ENCODE data around the gene DND1. TPM values are rescaled to one million over a fixed set of nuclear protein-coding genes. Genes with fewer than 3 reads are reported as not detected.

Gene DND1
- total and polyA plus RNA-seq, 4 donors = 0.29 to 0.92 (median 0.37) TPM; not detected in 1

DNA sequence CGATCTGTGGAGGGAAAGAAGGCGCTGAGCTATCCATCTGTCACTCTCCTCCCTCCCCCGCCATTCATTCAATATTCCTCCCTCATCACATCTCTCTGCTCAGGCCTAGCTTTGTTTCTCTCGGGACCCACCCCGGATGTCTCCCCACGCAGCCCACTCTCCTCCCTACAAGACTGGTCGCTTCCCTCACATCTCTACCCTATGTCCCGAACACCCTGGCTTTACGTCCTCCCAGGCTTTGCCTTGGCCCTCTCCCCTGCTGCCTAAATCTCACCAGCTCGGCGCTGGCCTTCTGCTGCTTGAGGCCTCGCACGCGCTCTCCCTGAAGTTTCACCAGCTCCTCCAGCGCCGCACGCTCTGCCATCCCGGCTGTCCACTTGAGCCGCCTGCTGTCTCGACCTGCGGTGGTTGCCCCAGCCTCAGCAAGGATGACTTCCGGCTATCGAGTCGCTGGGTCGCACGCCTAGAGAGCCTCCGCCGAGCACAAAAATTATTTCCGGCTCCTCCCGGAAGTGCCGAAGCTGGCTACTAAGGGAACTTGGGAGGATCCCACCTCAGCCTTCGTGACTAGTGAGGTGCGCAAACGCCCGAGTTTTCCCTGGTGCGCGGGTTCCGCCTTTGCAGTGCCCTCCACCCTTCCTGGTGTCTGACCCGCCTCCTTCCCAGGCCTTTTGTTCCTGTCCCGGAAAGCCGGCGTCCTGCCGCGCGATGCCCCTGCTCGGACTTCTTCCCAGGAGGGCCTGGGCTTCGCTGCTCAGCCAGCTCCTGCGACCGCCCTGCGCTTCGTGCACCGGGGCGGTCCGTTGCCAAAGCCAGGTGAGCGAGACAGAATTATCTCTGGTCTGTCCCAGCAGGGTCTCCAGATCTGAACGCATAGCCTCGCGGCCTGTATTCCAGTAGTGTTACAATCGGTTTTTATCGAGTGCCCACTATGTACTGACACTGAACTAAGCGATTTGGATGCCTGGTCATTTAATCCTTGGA, 17.9 kb upstream of the DND1 start, which contains the start of the genes HARS1 and HARS2:
HARS1 (minus strand) TSS at position 430 of the 984 bp plus-strand sequence; CDS start at position 364, 66 bp downstream.
HARS2 (plus strand) TSS at position 515 of the 984 bp plus-strand sequence; CDS start at position 709, 194 bp downstream.
- Histone ChIP-seq H3K27ac (ENCODE audit: low read depth in 1 of 2, low read length in 2 of 2) (peak within 1 kb of the TSS; percentile 65 to 71), H3K9ac (ENCODE audit: low read depth in 1 of 2, low read length in 2 of 2) (peak within 1 kb of the TSS; percentile 74 to 81), H3K36me3 (ENCODE audit: control insufficient read depth in 4 of 4, insufficient read depth in 3 of 4, low read depth in 1 of 4, low read length in 3 of 4) (peaks cover 4 to 30% (median 25%) of the 10 kb centered on the region in 4 donors), H3K4me3 (ENCODE audit: low read depth in 1 of 3, low read length in 3 of 3) (peak within 1 kb of the TSS; percentile 80 to 98 (median 83)), H3K27me3 (ENCODE audit: control insufficient read depth in 4 of 4, insufficient read depth in 4 of 4, low read length in 3 of 4) (no peaks in the 10 kb centered on the region), H3K9me3 (ENCODE audit: control insufficient read depth in 4 of 4, low read length in 3 of 4) (no peaks in the 10 kb centered on the region), H3K4me1 (ENCODE audit: control insufficient read depth in 4 of 4, insufficient read depth in 4 of 4, low read length in 3 of 4) (peaks cover 6 to 23% (median 17%) of the 10 kb centered on the region in 4 donors)
- peak; percentile 52 to 72 for TF ChIP-seq RXRA (IDR thresholded peaks at IDR 0.05)
- TF ChIP-seq FOXA1 (IDR thresholded peaks at IDR 0.05) = no peak
- peak; percentile 19 to 38 for TF ChIP-seq HNF4A (conservative IDR thresholded peaks at IDR 0.05)
- TF ChIP-seq YY1 (IDR thresholded peaks at IDR 0.05) = peak; percentile 80
- TF ChIP-seq FOXA2 (IDR thresholded peaks at IDR 0.05) = no peak
- peak; percentile 15 for TF ChIP-seq TAF1 (conservative IDR thresholded peaks at IDR 0.05)
- TF ChIP-seq EGR1 (IDR thresholded peaks at IDR 0.05; ENCODE audit: low read depth in 2 of 2) = peak; percentile 77 to 90
- TF ChIP-seq JUND (IDR thresholded peaks at IDR 0.05) = peak in 1 of 2 donors; percentile 31
- TF ChIP-seq GABPA (IDR thresholded peaks at IDR 0.05 in 1 of 2, conservative IDR thresholded peaks at IDR 0.05 in 1 of 2) = peak; percentile 95 to 98
- TF ChIP-seq CTCF (IDR thresholded peaks at IDR 0.05; ENCODE audit: low read depth, low read length, missing input control) = no peak
- TF ChIP-seq RAD21 (IDR thresholded peaks at IDR 0.05) = peak; percentile 56 to 68
- TF ChIP-seq, protein P1, sequence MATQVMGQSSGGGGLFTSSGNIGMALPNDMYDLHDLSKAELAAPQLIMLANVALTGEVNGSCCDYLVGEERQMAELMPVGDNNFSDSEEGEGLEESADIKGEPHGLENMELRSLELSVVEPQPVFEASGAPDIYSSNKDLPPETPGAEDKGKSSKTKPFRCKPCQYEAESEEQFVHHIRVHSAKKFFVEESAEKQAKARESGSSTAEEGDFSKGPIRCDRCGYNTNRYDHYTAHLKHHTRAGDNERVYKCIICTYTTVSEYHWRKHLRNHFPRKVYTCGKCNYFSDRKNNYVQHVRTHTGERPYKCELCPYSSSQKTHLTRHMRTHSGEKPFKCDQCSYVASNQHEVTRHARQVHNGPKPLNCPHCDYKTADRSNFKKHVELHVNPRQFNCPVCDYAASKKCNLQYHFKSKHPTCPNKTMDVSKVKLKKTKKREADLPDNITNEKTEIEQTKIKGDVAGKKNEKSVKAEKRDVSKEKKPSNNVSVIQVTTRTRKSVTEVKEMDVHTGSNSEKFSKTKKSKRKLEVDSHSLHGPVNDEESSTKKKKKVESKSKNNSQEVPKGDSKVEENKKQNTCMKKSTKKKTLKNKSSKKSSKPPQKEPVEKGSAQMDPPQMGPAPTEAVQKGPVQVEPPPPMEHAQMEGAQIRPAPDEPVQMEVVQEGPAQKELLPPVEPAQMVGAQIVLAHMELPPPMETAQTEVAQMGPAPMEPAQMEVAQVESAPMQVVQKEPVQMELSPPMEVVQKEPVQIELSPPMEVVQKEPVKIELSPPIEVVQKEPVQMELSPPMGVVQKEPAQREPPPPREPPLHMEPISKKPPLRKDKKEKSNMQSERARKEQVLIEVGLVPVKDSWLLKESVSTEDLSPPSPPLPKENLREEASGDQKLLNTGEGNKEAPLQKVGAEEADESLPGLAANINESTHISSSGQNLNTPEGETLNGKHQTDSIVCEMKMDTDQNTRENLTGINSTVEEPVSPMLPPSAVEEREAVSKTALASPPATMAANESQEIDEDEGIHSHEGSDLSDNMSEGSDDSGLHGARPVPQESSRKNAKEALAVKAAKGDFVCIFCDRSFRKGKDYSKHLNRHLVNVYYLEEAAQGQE (IDR thresholded peaks at IDR 0.05) = peak; percentile 68
- TF ChIP-seq, protein P2, sequence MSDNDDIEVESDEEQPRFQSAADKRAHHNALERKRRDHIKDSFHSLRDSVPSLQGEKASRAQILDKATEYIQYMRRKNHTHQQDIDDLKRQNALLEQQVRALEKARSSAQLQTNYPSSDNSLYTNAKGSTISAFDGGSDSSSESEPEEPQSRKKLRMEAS (IDR thresholded peaks at IDR 0.05) = peak; percentile 96
- TF ChIP-seq HNF4G (IDR thresholded peaks at IDR 0.05) = no peak
- peak; percentile 55 for TF ChIP-seq NR2F2 (IDR thresholded peaks at IDR 0.05)
- TF ChIP-seq SP1 (IDR thresholded peaks at IDR 0.05) = peak; percentile 51
- peak; percentile 13 for TF ChIP-seq ZBTB33 (IDR thresholded peaks at IDR 0.05)
- under 1% methylated on average over 61 of the region's 61 CpGs for WGBS
- DNase-seq (ENCODE audit: low spot score) = peak; percentile 85

Data from liver (tissue), 9 donors.